H1 (cell line): Measurements from ENCODE around the gene PARD3. TPM values are rescaled to one million over a fixed set of nuclear protein-coding genes. Genes with fewer than 3 reads are reported as not detected.

Experiments
- CTCF ChIA-PET: fragments of 300-600 bp; sonication (Branson Sonifier 250); formaldehyde crosslinking; loops from one replicate; lab custom pipeline; 2021; ENCODE audit not compliant: partially characterized antibody; lab: Charles Lee
- POLR2A ChIA-PET: fragments of 300-600 bp; sonication (Branson Sonifier 250); formaldehyde crosslinking; loops from one replicate; lab custom pipeline; 2021; ENCODE audit warnings: inconsistent platforms; ENCODE audit not compliant: partially characterized antibody; lab: Charles Lee
- DNase-seq, 2 experiments: peaks; one replicate each; pipeline versions ENCODE4 v3.0.0 to v3.0.0-alpha.2; 2010 to 2022; ENCODE audit warnings: low spot score in 2 of 2, low read depth in 1 of 2, mixed read lengths in 1 of 2
- FAIRE-seq: peaks from 2 replicates; lab custom pipeline; 2011; peaks lifted over from hg19 to GRCh38; lab: Jason Lieb, UNC
- H2AFZ ChIP-seq: 2 replicates; pipeline ENCODE4 v1.8.1; 2012; ENCODE audit warnings: low read length, inconsistent platforms
- H2AK5ac ChIP-seq: 2 replicates; pipeline ENCODE4 v1.6.1; 2013; ENCODE audit warnings: low read depth, low read length
- H2BK120ac ChIP-seq: replicated peaks from 2 replicates; pipeline ENCODE3; 2013; ENCODE audit warnings: low read depth, low read length, inconsistent platforms
- H2BK12ac ChIP-seq: 2 replicates; pipeline ENCODE4 v1.6.1; 2013; ENCODE audit warnings: low read depth, low read length
- H2BK15ac ChIP-seq: 2 replicates; pipeline ENCODE4 v1.6.1; 2013; ENCODE audit warnings: low read length
- H2BK20ac ChIP-seq: 2 replicates; pipeline ENCODE4 v1.6.1; 2013; ENCODE audit warnings: low read length
- H2BK5ac ChIP-seq: 2 replicates; pipeline ENCODE4 v1.6.1; 2013; ENCODE audit warnings: low read depth, low read length
- H3K14ac ChIP-seq: 2 replicates; pipeline ENCODE4 v1.6.1; 2013; ENCODE audit warnings: inconsistent platforms; ENCODE audit not compliant: insufficient read length
- H3K18ac ChIP-seq: 2 replicates; pipeline ENCODE4 v1.6.1; 2013; ENCODE audit warnings: low read length; ENCODE audit errors: extremely low read depth
- H3K23ac ChIP-seq: 2 replicates; pipeline ENCODE4 v1.6.1; 2013; ENCODE audit warnings: inconsistent platforms; ENCODE audit not compliant: insufficient read length
- H3K23me2 ChIP-seq: 2 replicates; pipeline ENCODE4 v1.6.1; 2013; ENCODE audit warnings: low read depth, low read length
- H3K27ac ChIP-seq: 2 replicates; pipeline ENCODE4 v1.6.1; 2011; ENCODE audit warnings: low read depth, low read length, inconsistent platforms
- H3K27me3 ChIP-seq, 4 experiments: replicated peaks in 1 of 4; 1 replicate in 1 of 4; 2 replicates in 3 of 4; pipeline versions ENCODE4 v1.6.1 to v1.8.1; 2011 to 2013; ENCODE audit warnings: low read length in 3 of 4, mild to moderate bottlenecking in 3 of 4, inconsistent platforms in 2 of 4, mixed read lengths in 2 of 4, moderate library complexity in 1 of 4; ENCODE audit not compliant: control insufficient read depth in 3 of 4, insufficient read depth in 3 of 4; ENCODE audit errors: extremely low read depth in 1 of 4
- H3K36me3 ChIP-seq, 4 experiments: 2 replicates each; pipeline versions ENCODE4 v1.6.1 to v1.8.1; 2011 to 2013; ENCODE audit warnings: mild to moderate bottlenecking in 4 of 4, low read length in 3 of 4, moderate library complexity in 2 of 4, control low read depth in 1 of 4, inconsistent platforms in 1 of 4; ENCODE audit not compliant: insufficient read depth in 4 of 4, control insufficient read depth in 2 of 4
- H3K4ac ChIP-seq: replicated peaks from 2 replicates; pipeline ENCODE3; 2013; ENCODE audit warnings: low read length, low read depth, mixed read lengths, inconsistent platforms; ENCODE audit not compliant: insufficient read length
- H3K4me1 ChIP-seq, 4 experiments: replicated peaks in 1 of 4; 1 replicate in 1 of 4; 2 replicates in 3 of 4; pipeline versions ENCODE4 v1.6.1 to v1.8.1; 2011 to 2013; ENCODE audit warnings: low read length in 3 of 4, inconsistent platforms in 2 of 4, mixed read lengths in 1 of 4; ENCODE audit not compliant: insufficient read depth in 4 of 4, control insufficient read depth in 3 of 4
- H3K4me2 ChIP-seq, 2 experiments: 2 replicates each; pipeline versions ENCODE4 v1.6.1 to v1.8.1; 2011 to 2013; ENCODE audit warnings: low read depth in 2 of 2, low read length in 2 of 2, control low read depth in 1 of 2, inconsistent platforms in 1 of 2, mild to moderate bottlenecking in 1 of 2; ENCODE audit not compliant: insufficient read depth in 1 of 2
- H3K4me3 ChIP-seq, 4 experiments: fragments of 200-600, 300-600 bp in 1 of 4; sonication (generic), shearing (Covaris generic), sonication (Bioruptor Twin) in 1 of 4; 2 replicates each; pipeline versions ENCODE4 v1.5.1 to v1.8.1; 2011 to 2016; ENCODE audit warnings: low read length in 4 of 4, low read depth in 3 of 4, control low read depth in 2 of 4, inconsistent platforms in 2 of 4, mild to moderate bottlenecking in 2 of 4, mixed read lengths in 1 of 4, moderate library complexity in 1 of 4; ENCODE audit not compliant: insufficient read depth in 2 of 4; ENCODE audit errors: extremely low read depth in 1 of 4
- H3K56ac ChIP-seq: replicated peaks from 2 replicates; pipeline ENCODE3; 2013; ENCODE audit warnings: low read depth, mild to moderate bottlenecking, mixed read lengths, low read length, inconsistent platforms; ENCODE audit not compliant: insufficient read length
- H3K79me1 ChIP-seq: 2 replicates; pipeline ENCODE4 v1.6.1; 2013; ENCODE audit warnings: low read depth, low read length, control low read depth
- H3K79me2 ChIP-seq, 2 experiments: 2 replicates each; pipeline versions ENCODE4 v1.6.1 to v1.8.1; 2012 to 2013; ENCODE audit warnings: low read length in 2 of 2, mild to moderate bottlenecking in 2 of 2, inconsistent platforms in 1 of 2; ENCODE audit not compliant: insufficient read depth in 2 of 2, control insufficient read depth in 1 of 2
- H3K9ac ChIP-seq, 4 experiments: replicated peaks in 1 of 4; 1 replicate in 1 of 4; 2 replicates in 3 of 4; pipeline versions ENCODE4 v1.6.1 to v1.8.1; 2011 to 2013; ENCODE audit warnings: low read depth in 3 of 4, low read length in 3 of 4, control low read depth in 2 of 4, mild to moderate bottlenecking in 2 of 4, moderate library complexity in 2 of 4, inconsistent platforms in 1 of 4; ENCODE audit errors: extremely low read depth in 1 of 4
- H3K9me3 ChIP-seq, 2 experiments: 2 replicates each; pipeline versions ENCODE4 v1.6.1 to v1.8.1; 2012 to 2013; ENCODE audit warnings: mild to moderate bottlenecking in 2 of 2, moderate library complexity in 2 of 2, control low read depth in 1 of 2, inconsistent platforms in 1 of 2, low read depth in 1 of 2, low read length in 1 of 2, mixed read lengths in 1 of 2; ENCODE audit not compliant: insufficient read depth in 2 of 2
- H4K20me1 ChIP-seq, 2 experiments: replicated peaks in 1 of 2; 2 replicates each; pipeline versions ENCODE3 to v1.8.1; 2011 to 2013; ENCODE audit warnings: inconsistent platforms in 2 of 2, low read length in 2 of 2, mild to moderate bottlenecking in 1 of 2; ENCODE audit not compliant: insufficient read depth in 2 of 2, control insufficient read depth in 1 of 2
- H4K5ac ChIP-seq: 2 replicates; pipeline ENCODE4 v1.6.1; 2013; ENCODE audit warnings: low read length, low read depth, mixed read lengths, inconsistent platforms; ENCODE audit not compliant: insufficient read length
- H4K8ac ChIP-seq: 2 replicates; pipeline ENCODE4 v1.8.0; 2013; ENCODE audit warnings: mild to moderate bottlenecking, moderate library complexity, low read length, inconsistent platforms; ENCODE audit not compliant: insufficient read depth; ENCODE audit errors: extremely low read depth
- H4K91ac ChIP-seq: replicated peaks from 2 replicates; pipeline ENCODE3; 2013; ENCODE audit warnings: low read length, mixed read lengths, inconsistent platforms; ENCODE audit not compliant: insufficient read length
- ASH2L ChIP-seq: fragments of 200-600, 300-600 bp; sonication (generic); IDR thresholded peaks from one replicate; pipeline ENCODE4 v1.7.1; 2017; ENCODE audit warnings: low read length
- CBX8 ChIP-seq: fragments of 300-800, 300-1000 bp; sonication (generic); IDR thresholded peaks from 2 replicates; pipeline ENCODE4 v1.7.1; 2016; ENCODE audit warnings: low read depth, low read length, borderline replicate concordance
- HDAC2 ChIP-seq, 2 experiments: fragments of 300-600 bp in 1 of 2; sonication (generic) in 1 of 2; IDR thresholded peaks; 2 replicates each; pipeline ENCODE4 v1.6.1; 2011 to 2012; ENCODE audit warnings: low read depth in 2 of 2, low read length in 2 of 2, mild to moderate bottlenecking in 2 of 2, moderate library complexity in 2 of 2, borderline replicate concordance in 1 of 2, inconsistent platforms in 1 of 2
- HDAC6 ChIP-seq: IDR thresholded peaks from one replicate; pipeline ENCODE4 v1.7.1; 2012; ENCODE audit warnings: low read depth, mild to moderate bottlenecking, inconsistent platforms, low read length, moderate library complexity
- SIRT6 ChIP-seq: IDR thresholded peaks from one replicate; pipeline ENCODE4 v1.7.1; 2012; ENCODE audit warnings: low read length, inconsistent platforms
- SP2 ChIP-seq: IDR thresholded peaks from 2 replicates; pipeline ENCODE4 v1.6.1; 2012; ENCODE audit warnings: mild to moderate bottlenecking, low read length, inconsistent platforms
- SUZ12 ChIP-seq: fragments of 200-600 bp; sonication (generic); IDR thresholded peaks from 2 replicates; pipeline ENCODE4 v1.6.1; 2012; ENCODE audit warnings: mild to moderate bottlenecking, inconsistent platforms, low read length, moderate library complexity, mixed read lengths
- WGBS, 2 experiments: shearing (Covaris generic) in 1 of 2; methylation state at CpG; one replicate each; pipeline versions ENCODE4 v1.1.6 to v1.1.7; 2013 to 2015; ENCODE audit warnings: low lambda C conversion rate in 2 of 2, mixed read lengths in 2 of 2, inconsistent platforms in 1 of 2, low coverage in 1 of 2, missing lambda C conversion rate in 1 of 2; ENCODE audit not compliant: insufficient replicate concordance in 2 of 2, insufficient coverage in 1 of 2, insufficient read length in 1 of 2; ENCODE audit errors: extremely low coverage in 1 of 2, missing lambda C conversion rate in 1 of 2; 5-methylcytosine and 5-hydroxymethylcytosine counted together
- polyA plus RNA-seq, 7 experiments: library from polyadenylated mRNA; depleted of rRNA in 3 of 7; stranded (reverse) in 5 of 7; unstranded in 2 of 7; fragments of >200 nt in 5 of 7; fragments of 200-250 nt in 2 of 7; gene quantifications; 1 replicate in 5 of 7; 2 replicates in 1 of 7; 4 replicates in 1 of 7; pipeline versions ENCODE4 v1.2.1 to v1.2.3, GENCODE V29; 2011 to 2013; ENCODE audit warnings: missing spikeins in 2 of 7, mixed read lengths in 2 of 7
- total RNA-seq: library from RNA; stranded (reverse); fragmentation: NEBNext Ultra II Directional; extraction: Animal tissue kit (Norgen Biotek cat#: 25700); gene quantifications from 2 replicates; pipeline ENCODE4 v1.2.1, GENCODE V29; 2021

PARD3 gene
- total and polyA plus RNA-seq, 2 of the 8 experiments (the other 6 are each of a cell fraction or from before 2014, with no cell fraction given): 19.7 to 49.1 TPM

DNA sequence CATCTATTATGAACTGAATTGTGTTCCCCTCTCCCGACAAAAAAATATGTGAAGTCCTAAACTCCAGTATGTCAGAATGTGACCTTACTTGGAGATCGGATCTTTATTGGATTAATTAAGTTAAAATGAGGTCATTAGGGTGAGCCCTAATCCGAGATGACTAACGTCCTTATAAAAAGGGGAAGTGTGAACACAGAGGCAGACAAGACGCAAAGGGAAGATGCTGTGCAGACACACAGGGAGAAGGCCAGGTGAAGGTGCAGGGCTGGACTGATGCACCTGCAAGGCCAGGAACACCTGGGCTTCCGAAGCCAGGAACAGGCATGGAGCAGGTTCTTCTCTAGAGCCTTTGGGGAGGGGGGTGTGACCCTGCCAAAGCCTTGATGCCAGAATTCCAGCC, 187.8 kb downstream of the PARD3 start:
- peaks cover 0 to 22% of the 10 kb centered on the region in 2 experiments; a peak in 2 of 4 replicates for H3K79me2 ChIP-seq
- H3K4me1 ChIP-seq: peaks cover 0 to 8% (median 0%) of the 10 kb centered on the region in 4 experiments; a peak in 1 of 7 replicates
- H3K9me3 ChIP-seq: no peaks in the 10 kb centered on the region
- FAIRE-seq: no peak
- no peak overlapping the region for H3K9ac ChIP-seq
- H3K27me3 ChIP-seq: no peaks in the 10 kb centered on the region
- H3K27ac ChIP-seq: no peak overlapping the region
- no peak overlapping the region for H4K8ac ChIP-seq
- H2BK12ac ChIP-seq: no peak overlapping the region
- H4K5ac ChIP-seq: no peak overlapping the region
- no peak overlapping the region for H3K4ac ChIP-seq
- H3K4me2 ChIP-seq: no peak overlapping the region
- no peak overlapping the region for H2BK20ac ChIP-seq
- TF ChIP-seq HDAC6 (no peak), SP2 (no peak), HDAC2 (IDR thresholded peaks at IDR 0.05; ENCODE audit: borderline replicate concordance in 1 of 2, low read depth in 2 of 2, low read length in 2 of 2) (no peak), CBX8 (no peak), ASH2L (no peak), SIRT6 (no peak), SUZ12 (no peak)
- TF ChIP-seq, all 59 proteins: peak for 0
- 91% methylated on average over 6 of the region's 6 CpGs; no CpG with 5 or more reads in 1 of the 2 experiments for whole genome bisulfite sequencing, 2 experiments
- Histone ChIP-seq H2BK15ac (no peak overlapping the region), H3K23me2 (no peaks in the 10 kb centered on the region), H3K79me1 (peaks cover 5% of the 10 kb centered on the region; the same call in 1 of the 2 replicates), H2BK120ac (no peak overlapping the region), H2AK5ac (no peak overlapping the region), H2AFZ (no peak overlapping the region), H3K23ac (no peak overlapping the region), H3K56ac (no peak overlapping the region), H4K20me1 (peaks cover 0 to 4% of the 10 kb centered on the region in 2 experiments), H3K18ac (no peak overlapping the region), H3K36me3 (no peaks in the 10 kb centered on the region), H3K4me3 (no peak overlapping the region), H2BK5ac (no peak overlapping the region), H3K14ac (no peak overlapping the region), H4K91ac (no peak overlapping the region)
- POLR2A ChIA-PET: interaction anchor here (1.2 kb wide), 1 partner anchor 9 kb away, joined by 3 read pairs; no protein-coding TSS in a partner anchor
- CTCF ChIA-PET: interaction anchor here (0.6 to 1.4 kb wide), 2 partner anchors 13 to 676 kb away, joined by 3 to 4 read pairs; no protein-coding TSS in a partner anchor
- no peak for DNase-seq
